AG04450 (cell line): ENCODE measurements around the gene NKX2-1. TPM values are rescaled to one million over a fixed set of nuclear protein-coding genes. Genes with fewer than 3 reads are reported as not detected.

ENCODE experiments used
- CTCF ChIA-PET: fragments of 300-600, 350-600 bp; formaldehyde crosslinking; extraction: SDS; loops from one replicate; lab custom pipeline; 2022; ENCODE audit warnings: antibody characterized with exemption, inconsistent platforms; lab: Charles Lee
- POLR2A ChIA-PET: fragments of 350-600 bp; formaldehyde crosslinking; extraction: SDS; loops from one replicate; lab custom pipeline; 2021; ENCODE audit warnings: antibody characterized with exemption, inconsistent platforms; lab: Yijun Ruan, JAX
- DNase-seq: peaks from one replicate; pipeline ENCODE4 v3.0.0-alpha.2; 2011; ENCODE audit warnings: low read depth, low spot score
- H3K27ac ChIP-seq: one replicate; pipeline ENCODE4 v1.5.1; 2012; ENCODE audit warnings: low read depth, low read length, control low read depth
- H3K27me3 ChIP-seq: one replicate; pipeline ENCODE4 v1.6.0; 2012; ENCODE audit warnings: low read length; ENCODE audit not compliant: control insufficient read depth, insufficient read depth
- H3K4me3 ChIP-seq: 2 replicates; pipeline ENCODE4 v1.5.1; 2011; ENCODE audit warnings: mild to moderate bottlenecking, low read depth, low read length, control low read depth
- H3K9me3 ChIP-seq: 2 replicates; pipeline ENCODE4 v1.5.1; 2012; ENCODE audit warnings: low read length; ENCODE audit not compliant: control insufficient read depth, insufficient read depth
- polyA plus RNA-seq: library from polyadenylated mRNA; depleted of rRNA; stranded (reverse); fragments of >200 nt; gene quantifications from 2 replicates; pipeline ENCODE4 v1.2.3, GENCODE V29; 2011
- TF ChIP-seq, protein P1 (sequence below): IDR thresholded peaks from 2 replicates; pipeline ENCODE4 v1.5.1; 2011; ENCODE audit warnings: low read depth, low read length, control low read depth, inconsistent platforms

NKX2-1 gene
- polyA plus RNA-seq, 1 experiment: not detected

DNA sequence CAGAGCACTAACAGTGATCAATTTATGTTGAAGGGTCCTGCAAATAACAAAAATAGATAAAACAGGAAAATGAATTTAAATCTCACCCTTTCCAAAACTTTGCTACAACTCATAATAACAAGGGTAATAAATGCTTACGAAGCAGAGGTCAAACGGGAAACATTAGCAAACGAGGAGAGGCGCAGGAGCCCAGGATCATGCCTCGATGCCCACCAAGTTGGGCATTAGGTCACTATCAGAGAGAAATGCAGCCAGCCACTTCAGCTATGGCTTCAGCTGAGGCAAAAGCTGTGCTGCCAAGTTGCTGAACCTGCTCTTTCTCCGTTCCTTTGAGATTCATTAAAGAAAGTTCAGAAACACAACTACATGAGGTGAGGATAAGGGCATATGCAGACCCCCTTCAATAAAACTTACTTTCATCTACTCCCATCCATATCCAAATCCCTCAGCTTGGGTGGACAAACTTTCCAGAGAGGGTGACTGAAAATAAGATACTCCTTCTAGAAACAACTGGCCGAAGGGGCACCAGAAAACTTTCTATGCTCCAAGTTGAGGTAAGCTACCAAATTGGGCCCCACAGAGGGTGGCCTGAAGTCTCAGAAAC, 7.9 kb downstream of the NKX2-1 start:
- POLR2A ChIA-PET: no interaction called here
- TF ChIP-seq, protein P1, sequence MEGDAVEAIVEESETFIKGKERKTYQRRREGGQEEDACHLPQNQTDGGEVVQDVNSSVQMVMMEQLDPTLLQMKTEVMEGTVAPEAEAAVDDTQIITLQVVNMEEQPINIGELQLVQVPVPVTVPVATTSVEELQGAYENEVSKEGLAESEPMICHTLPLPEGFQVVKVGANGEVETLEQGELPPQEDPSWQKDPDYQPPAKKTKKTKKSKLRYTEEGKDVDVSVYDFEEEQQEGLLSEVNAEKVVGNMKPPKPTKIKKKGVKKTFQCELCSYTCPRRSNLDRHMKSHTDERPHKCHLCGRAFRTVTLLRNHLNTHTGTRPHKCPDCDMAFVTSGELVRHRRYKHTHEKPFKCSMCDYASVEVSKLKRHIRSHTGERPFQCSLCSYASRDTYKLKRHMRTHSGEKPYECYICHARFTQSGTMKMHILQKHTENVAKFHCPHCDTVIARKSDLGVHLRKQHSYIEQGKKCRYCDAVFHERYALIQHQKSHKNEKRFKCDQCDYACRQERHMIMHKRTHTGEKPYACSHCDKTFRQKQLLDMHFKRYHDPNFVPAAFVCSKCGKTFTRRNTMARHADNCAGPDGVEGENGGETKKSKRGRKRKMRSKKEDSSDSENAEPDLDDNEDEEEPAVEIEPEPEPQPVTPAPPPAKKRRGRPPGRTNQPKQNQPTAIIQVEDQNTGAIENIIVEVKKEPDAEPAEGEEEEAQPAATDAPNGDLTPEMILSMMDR: no peak
- CTCF ChIA-PET: no interaction called here

DNA sequence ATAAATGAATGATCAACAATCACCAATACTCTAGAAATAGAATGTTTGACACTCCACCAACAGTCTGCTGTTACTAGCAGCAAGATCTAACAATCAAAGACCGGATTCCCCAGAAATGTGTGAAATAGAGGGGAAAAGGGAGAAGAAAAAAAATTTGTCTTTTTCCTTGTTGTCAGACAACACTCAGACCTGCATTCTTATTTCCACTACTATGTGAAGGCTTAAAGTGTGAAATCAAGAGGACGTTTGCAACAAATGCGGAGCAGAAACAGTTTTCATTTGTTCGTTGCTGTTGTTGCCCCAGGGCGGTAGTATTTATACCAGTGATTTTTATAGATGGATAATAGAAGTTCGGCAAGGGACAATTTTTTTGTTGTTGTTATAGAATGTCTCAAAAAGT, 9.2 kb downstream of the NKX2-1 start:
- peaks cover 9% of the 10 kb centered on the region; the same call in 1 of the 2 replicates for H3K9me3 ChIP-seq
- TF ChIP-seq, protein P1: no peak
- H3K27ac ChIP-seq: no peak overlapping the region
- no peak overlapping the region for H3K4me3 ChIP-seq
- POLR2A ChIA-PET: no interaction called here
- DNase-seq: no peak
- peaks cover 90% of the 10 kb centered on the region for H3K27me3 ChIP-seq
- CTCF ChIA-PET: no interaction called here

More for the DNA sequence above, 7.9 kb downstream of the NKX2-1 start:
- H3K4me3 ChIP-seq: no peak overlapping the region
- H3K27me3 ChIP-seq: peaks cover 82% of the 10 kb centered on the region
- H3K9me3 ChIP-seq: peaks cover 9% of the 10 kb centered on the region; the same call in 1 of the 2 replicates
- no peak for DNase-seq
- no peak overlapping the region for H3K27ac ChIP-seq

- POLR2A ChIA-PET: no interaction called here
- Histone ChIP-seq H3K9me3 (peaks cover 9% of the 10 kb centered on the region; the same call in 1 of the 2 replicates), H3K4me3 (no peak overlapping the region), H3K27me3 (peaks cover 90% of the 10 kb centered on the region), H3K27ac (no peak overlapping the region)
- no peak for DNase-seq
- TF ChIP-seq, protein P1: no peak
- CTCF ChIA-PET: no interaction called here
Measured at GRCh38 chr14:36510078-36510799, 9.8 kb downstream of the NKX2-1 start.

DNA sequence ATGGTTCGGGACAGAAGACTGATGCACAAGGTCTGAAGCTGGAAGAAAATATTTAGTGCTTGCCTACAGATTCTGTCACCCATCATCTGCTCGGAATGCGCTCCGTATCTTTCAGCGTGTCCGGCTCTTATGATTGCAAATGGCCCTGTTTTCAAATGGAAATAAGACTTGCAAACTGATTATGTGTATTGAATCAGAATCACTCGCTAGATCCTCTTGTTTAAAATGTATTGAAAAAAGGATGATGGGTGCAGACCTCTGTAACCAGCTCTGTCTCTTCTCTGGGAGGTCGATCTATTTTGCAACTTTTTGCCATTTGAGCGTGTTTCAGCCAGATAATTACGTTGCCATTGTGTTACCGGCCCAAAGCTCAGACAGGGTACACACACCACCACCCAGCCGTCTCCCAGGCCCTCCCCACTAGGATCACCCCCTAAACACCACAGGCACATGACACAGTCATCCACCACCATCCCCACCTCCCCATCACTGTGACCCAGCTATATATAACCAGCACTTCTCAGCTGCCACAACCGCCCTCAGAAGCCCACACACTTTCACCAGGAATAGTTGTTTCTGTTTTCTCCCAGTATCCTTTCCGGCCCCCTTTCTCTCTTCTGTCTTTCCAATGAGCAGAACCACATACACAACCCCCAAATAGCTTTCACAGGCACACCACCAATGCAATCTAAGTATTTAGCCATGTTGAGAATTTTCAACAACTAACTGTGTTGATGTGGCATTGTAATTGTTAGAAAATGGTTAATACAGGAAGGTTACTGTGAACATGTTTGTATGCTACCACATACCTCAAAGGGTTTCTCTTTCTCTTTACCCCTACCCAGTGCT, 10.7 kb downstream of the NKX2-1 start:
- Histone ChIP-seq H3K27me3 (peaks cover 90% of the 10 kb centered on the region), H3K4me3 (no peak overlapping the region), H3K9me3 (peaks cover 6% of the 10 kb centered on the region; the same call in 1 of the 2 replicates), H3K27ac (no peak overlapping the region)
- ChIA-PET POLR2A (no interaction called here), CTCF (interaction anchor here (0.6 kb wide), 1 partner anchor 13 kb away, joined by 3 read pairs; no protein-coding TSS in a partner anchor)
- DNase-seq: no peak
- TF ChIP-seq, protein P1: no peak
